HFFc6 (cell line): ENCODE results near the gene NEK6. TPM values are rescaled to one million over a fixed set of nuclear protein-coding genes. Genes with fewer than 3 reads are reported as not detected.

ENCODE experiments used
- DNase-seq: peaks from one replicate; pipeline ENCODE4 v3.0.0-alpha.2; 2018
- H3K27ac Mint-ChIP-seq: 2 replicates; pipeline ENCODE4 v1.8.0; 2020; ENCODE audit warnings: mild to moderate bottlenecking, mixed read lengths
- H3K27me3 Mint-ChIP-seq: 2 replicates; pipeline ENCODE4 v1.8.0; 2021; ENCODE audit warnings: mild to moderate bottlenecking, moderate library complexity, mixed read lengths; ENCODE audit not compliant: insufficient read depth
- H3K36me3 Mint-ChIP-seq: 2 replicates; pipeline ENCODE4 v1.8.0; 2021; ENCODE audit warnings: low read depth, mixed read lengths
- H3K4me1 Mint-ChIP-seq: 2 replicates; pipeline ENCODE4 v1.8.0; 2020; ENCODE audit warnings: low read depth, mixed read lengths
- H3K4me3 Mint-ChIP-seq: 2 replicates; pipeline ENCODE4 v1.8.0; 2020; ENCODE audit warnings: mild to moderate bottlenecking, moderate library complexity, mixed read lengths
- H3K9me3 Mint-ChIP-seq: 2 replicates; pipeline ENCODE4 v1.8.0; 2020; ENCODE audit warnings: mild to moderate bottlenecking, mixed read lengths
- total RNA-seq, 6 experiments: library from RNA; stranded (reverse); fragmentation: NEBNext Ultra II Directional; extraction: Animal tissue kit (Norgen Biotek cat#: 25700); gene quantifications; 2 replicates in 1 of 6; 3 replicates in 5 of 6; pipeline ENCODE4 v1.2.3, GENCODE V29; 2021
- TF ChIP-seq, protein P1 (sequence below): fragments of 200-600 bp; sonication (generic); IDR thresholded peaks from 2 replicates; pipeline ENCODE4 v1.5.0; 2021; ENCODE audit warnings: antibody characterized with exemption, mild to moderate bottlenecking

The NEK6 gene
- total RNA-seq, 6 experiments from 2014 or later: 66.5 to 81.1 (median 71.4) TPM

DNA sequence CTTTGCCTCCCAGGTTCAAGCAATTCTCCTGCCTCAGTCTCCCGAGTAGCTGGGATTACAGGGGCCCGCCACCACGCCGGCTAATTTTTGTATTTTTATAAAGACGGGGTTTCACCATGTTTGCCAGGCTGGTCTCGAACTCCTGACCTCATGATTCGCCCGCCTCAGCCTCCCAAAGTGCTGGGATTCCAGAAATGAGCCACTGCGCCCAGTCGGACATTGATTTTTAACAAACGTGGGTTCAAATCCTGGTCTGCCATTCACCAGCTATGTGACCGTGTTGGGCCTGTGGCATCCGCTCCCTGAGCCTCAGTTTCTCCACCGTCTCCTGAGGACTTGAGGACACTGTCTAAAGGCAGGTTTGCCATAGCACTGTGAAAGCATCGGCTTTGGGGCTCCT lies 41.8 kb upstream of the NEK6 start:
- H3K27ac Mint-ChIP-seq: no peak overlapping the region
- peaks cover 6% of the 10 kb centered on the region for H3K27me3 Mint-ChIP-seq
- no peaks in the 10 kb centered on the region for H3K36me3 Mint-ChIP-seq
- H3K4me1 Mint-ChIP-seq: peaks cover 45% of the 10 kb centered on the region
- TF ChIP-seq, protein P1, sequence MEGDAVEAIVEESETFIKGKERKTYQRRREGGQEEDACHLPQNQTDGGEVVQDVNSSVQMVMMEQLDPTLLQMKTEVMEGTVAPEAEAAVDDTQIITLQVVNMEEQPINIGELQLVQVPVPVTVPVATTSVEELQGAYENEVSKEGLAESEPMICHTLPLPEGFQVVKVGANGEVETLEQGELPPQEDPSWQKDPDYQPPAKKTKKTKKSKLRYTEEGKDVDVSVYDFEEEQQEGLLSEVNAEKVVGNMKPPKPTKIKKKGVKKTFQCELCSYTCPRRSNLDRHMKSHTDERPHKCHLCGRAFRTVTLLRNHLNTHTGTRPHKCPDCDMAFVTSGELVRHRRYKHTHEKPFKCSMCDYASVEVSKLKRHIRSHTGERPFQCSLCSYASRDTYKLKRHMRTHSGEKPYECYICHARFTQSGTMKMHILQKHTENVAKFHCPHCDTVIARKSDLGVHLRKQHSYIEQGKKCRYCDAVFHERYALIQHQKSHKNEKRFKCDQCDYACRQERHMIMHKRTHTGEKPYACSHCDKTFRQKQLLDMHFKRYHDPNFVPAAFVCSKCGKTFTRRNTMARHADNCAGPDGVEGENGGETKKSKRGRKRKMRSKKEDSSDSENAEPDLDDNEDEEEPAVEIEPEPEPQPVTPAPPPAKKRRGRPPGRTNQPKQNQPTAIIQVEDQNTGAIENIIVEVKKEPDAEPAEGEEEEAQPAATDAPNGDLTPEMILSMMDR: no peak
- DNase-seq: no peak
- no peaks in the 10 kb centered on the region for H3K9me3 Mint-ChIP-seq
- no peak overlapping the region for H3K4me3 Mint-ChIP-seq

DNA sequence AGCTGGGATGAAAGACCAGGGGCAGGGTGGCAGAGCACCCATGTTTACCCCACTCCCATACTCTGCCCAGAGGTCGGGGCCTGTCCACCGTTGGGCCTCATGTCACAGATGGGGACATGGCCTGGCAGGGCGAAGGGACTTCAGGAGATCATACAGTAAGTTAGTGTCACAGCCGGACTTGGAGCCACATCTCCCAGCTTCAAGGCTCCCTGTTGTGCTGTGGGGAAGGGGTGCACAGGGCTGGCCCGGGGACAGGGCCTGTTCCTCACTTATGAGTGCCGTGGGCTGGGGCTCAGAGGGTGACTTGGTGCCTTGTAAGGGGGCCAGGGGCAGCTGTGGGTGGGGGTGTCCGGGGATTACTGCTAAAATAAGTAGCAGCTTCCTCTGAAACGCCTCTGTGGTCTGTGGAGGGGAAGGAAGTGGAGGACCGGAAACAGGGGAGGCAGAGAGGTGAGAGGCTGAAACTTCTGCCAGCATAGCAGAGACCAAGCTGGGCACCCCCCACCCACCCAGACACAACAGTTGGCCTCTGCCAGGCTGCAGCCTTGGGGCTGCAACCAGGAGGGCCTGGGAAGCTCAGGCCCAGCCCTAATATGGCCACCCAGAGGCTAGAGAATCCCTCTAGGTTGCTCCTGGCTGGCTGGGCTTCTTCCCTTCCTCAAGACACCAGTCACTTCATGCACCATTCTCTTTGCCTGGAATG lies 41.1 kb upstream of the NEK6 start:
- TF ChIP-seq, protein P1: no peak
- H3K4me3 Mint-ChIP-seq: no peak overlapping the region
- DNase-seq: no peak
- H3K27ac Mint-ChIP-seq: no peak overlapping the region
- no peaks in the 10 kb centered on the region for H3K36me3 Mint-ChIP-seq
- H3K4me1 Mint-ChIP-seq: peaks cover 45% of the 10 kb centered on the region
- no peaks in the 10 kb centered on the region for H3K9me3 Mint-ChIP-seq
- H3K27me3 Mint-ChIP-seq: peaks cover 8% of the 10 kb centered on the region

DNA sequence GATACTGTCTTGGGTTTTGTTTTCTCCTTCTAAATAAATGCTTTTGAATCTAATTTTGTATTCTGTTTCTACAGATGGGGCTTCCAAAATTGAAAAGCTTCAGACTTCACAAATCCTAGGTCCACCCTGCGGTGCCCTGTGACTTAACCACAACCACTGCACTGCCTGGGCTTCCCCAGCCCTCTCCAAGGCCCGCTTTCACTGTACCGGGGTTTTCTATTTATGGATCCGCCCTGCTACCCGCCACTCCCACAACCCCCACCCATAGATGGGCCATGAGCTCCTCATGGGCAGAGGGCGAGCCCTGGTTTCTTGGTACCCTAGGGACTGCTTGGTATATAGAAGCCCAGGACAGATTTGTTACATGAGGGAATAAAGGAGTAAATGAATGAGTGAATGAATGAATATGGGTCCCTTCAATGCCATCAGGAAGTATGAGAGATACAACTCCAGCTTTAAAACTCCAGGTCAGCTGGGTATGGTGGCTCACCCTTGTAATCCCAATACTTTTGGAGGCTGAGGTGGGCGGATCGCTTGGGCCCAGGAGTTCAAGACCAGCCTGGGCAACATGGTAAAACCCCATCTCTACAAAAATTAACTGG lies 39.8 kb upstream of the NEK6 start:
- TF ChIP-seq, protein P1: no peak
- H3K27ac Mint-ChIP-seq: no peak overlapping the region
- H3K27me3 Mint-ChIP-seq: peaks cover 15% of the 10 kb centered on the region

DNA sequence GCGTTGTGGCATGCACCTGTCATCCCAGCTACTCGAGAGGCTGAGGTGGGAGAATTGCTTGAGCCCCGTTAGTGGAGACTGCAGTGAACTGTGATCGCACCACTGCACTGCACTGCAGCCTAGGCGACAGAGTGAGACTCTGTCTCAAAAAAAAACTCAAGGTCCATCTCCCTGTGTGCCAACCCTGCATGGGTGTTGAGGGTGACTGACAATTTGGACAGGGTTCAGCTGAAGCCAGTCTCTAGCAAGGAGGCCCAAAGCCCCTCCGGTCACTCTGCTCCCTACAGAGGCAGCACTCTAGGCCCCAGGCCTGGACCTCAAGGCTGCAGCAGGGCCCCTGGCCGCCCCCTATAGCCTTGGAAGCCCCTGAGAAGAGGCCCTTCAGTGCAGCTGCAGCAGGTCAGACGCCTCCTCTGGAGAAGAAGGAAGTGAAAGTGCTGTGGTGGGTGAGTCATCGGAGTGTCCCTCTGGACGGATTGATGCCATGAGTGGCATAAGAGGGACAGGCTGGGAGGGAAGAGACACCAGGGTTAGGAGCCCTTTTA lies 39.2 kb upstream of the NEK6 start:
- Mint-ChIP-seq H3K9me3 (no peaks in the 10 kb centered on the region), H3K4me3 (no peak overlapping the region), H3K4me1 (peaks cover 29% of the 10 kb centered on the region), H3K27ac (no peak overlapping the region), H3K27me3 (peaks cover 15% of the 10 kb centered on the region), H3K36me3 (no peaks in the 10 kb centered on the region)
- TF ChIP-seq, protein P1: peak; percentile 25; the same call in 1 of the 2 replicates
- peak; percentile 40 for DNase-seq

More for the DNA sequence above, 39.8 kb upstream of the NEK6 start:
- no peak for DNase-seq
- no peaks in the 10 kb centered on the region for H3K36me3 Mint-ChIP-seq
- H3K4me1 Mint-ChIP-seq: peaks cover 33% of the 10 kb centered on the region
- H3K9me3 Mint-ChIP-seq: no peaks in the 10 kb centered on the region
- H3K4me3 Mint-ChIP-seq: no peak overlapping the region

DNA sequence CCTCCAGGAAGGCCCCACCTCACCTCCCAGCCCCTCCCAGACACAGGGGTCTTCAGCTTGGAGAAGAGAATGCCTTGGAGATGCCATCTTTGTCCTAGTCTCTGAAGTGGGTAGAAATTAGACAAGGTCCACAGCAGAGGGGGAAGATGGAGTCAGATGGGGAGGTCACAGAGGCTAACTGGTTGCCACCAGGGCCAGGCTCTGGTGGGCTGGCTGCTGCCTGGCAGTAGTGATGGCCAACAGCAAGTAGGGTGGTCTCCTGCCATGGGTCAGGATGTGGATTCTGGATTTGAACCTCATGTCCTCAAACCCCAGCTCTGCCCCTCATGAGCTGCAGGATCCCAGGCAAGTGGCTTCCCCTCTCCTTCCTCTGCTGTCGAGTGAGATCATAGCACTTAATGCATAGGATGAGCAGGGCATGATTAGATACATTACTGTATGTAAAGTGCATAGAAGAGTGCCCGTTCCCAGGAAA lies 38.7 kb upstream of the NEK6 start:
- H3K9me3 Mint-ChIP-seq: no peaks in the 10 kb centered on the region
- peaks cover 29% of the 10 kb centered on the region for H3K4me1 Mint-ChIP-seq
- no peak overlapping the region for H3K27ac Mint-ChIP-seq
- peaks cover 15% of the 10 kb centered on the region for H3K27me3 Mint-ChIP-seq
- no peaks in the 10 kb centered on the region for H3K36me3 Mint-ChIP-seq
- DNase-seq: no peak
- no peak overlapping the region for H3K4me3 Mint-ChIP-seq
- TF ChIP-seq, protein P1: no peak
